Transverse colon (tissue), 4 donors: ENCODE results near the gene RCSD1.

Experiments
- CTCF ChIP-seq, 5 experiments: fragments of 200-600 bp in 3 of 5; fragments of 450-650 bp in 2 of 5; sonication (generic) in 3 of 5; IDR thresholded peaks; 1 replicate in 2 of 5; 2 replicates in 3 of 5; pipeline ENCODE4 v1.5.1; 2016 to 2017; ENCODE audit warnings: antibody characterized with exemption in 5 of 5, inconsistent platforms in 3 of 5, mild to moderate bottlenecking in 2 of 5, moderate library complexity in 1 of 5
- POLR2AphosphoS5 ChIP-seq, 3 donors: sonication (generic); formaldehyde crosslinking; IDR thresholded peaks; one replicate each; pipeline ENCODE4 v1.6.1; 2016; ENCODE audit warnings: antibody characterized with exemption in 3 of 3

- no peak for TF ChIP-seq POLR2AphosphoS5 (IDR thresholded peaks at IDR 0.05)
- TF ChIP-seq CTCF (IDR thresholded peaks at IDR 0.05): no peak
Observed at GRCh38 chr1:167644551-167644950, 14.5 kb downstream of the RCSD1 start.
